ENCODE measurements around the gene RAB5IF. TPM values are rescaled to one million over a fixed set of nuclear protein-coding genes. Genes with fewer than 3 reads are reported as not detected.

RAB5IF gene
- total and polyA plus RNA-seq, 2 of the 8 experiments (the other 6 are each of a cell fraction or from before 2014, with no cell fraction given), result 95.5 to 148 TPM

DNA sequence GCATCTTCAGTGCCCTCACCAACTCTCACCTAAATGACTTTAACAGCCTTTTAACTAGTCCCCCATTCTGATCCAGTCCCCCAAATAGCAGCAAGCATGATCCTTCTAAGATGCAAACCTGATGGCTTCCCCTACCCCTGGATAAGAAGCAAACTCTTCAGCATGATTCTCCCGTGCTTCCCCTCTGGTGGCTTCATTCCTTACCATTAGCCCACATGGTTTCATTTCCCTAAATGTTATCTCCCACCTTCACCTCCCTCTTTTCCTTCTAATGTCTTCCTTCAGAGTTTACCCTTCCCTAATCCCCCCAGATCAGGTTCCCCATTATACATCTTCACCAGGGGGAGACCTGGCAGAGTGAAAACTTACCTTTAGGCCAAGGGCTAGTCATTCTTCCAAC, 4.0 kb upstream of the RAB5IF start (continued):
- TF ChIP-seq EP300 (IDR thresholded peaks at IDR 0.05; ENCODE audit: borderline replicate concordance in 1 of 2, low read depth in 2 of 2, low read length in 2 of 2) (no peak), TEAD4 (IDR thresholded peaks at IDR 0.05; ENCODE audit: low read depth, low read length) (no peak), JUN (IDR thresholded peaks at IDR 0.05; ENCODE audit: low read depth, low read length) (no peak), POU5F1 (IDR thresholded peaks at IDR 0.05; ENCODE audit: low read depth, low read length) (no peak), HDAC6 (IDR thresholded peaks at IDR 0.05; ENCODE audit: low read depth, low read length) (no peak), RAD21 (IDR thresholded peaks at IDR 0.05 in 1 of 2, conservative IDR thresholded peaks at IDR 0.05 in 1 of 2; ENCODE audit: low read depth in 2 of 2, low read length in 2 of 2) (no peak), FOSL1 (IDR thresholded peaks at IDR 0.05; ENCODE audit: insufficient read depth, low read depth, low read length) (no peak), SUZ12 (IDR thresholded peaks at IDR 0.05; ENCODE audit: low read length) (no peak), NRF1 (IDR thresholded peaks at IDR 0.05; ENCODE audit: low read depth, low read length) (no peak)
- TF ChIP-seq, protein P1, sequence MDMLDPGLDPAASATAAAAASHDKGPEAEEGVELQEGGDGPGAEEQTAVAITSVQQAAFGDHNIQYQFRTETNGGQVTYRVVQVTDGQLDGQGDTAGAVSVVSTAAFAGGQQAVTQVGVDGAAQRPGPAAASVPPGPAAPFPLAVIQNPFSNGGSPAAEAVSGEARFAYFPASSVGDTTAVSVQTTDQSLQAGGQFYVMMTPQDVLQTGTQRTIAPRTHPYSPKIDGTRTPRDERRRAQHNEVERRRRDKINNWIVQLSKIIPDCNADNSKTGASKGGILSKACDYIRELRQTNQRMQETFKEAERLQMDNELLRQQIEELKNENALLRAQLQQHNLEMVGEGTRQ (IDR thresholded peaks at IDR 0.05; ENCODE audit: low read length), result no peak
